ENCODE data around the gene TTBK2.

GRCh38 chr15:42879443-42879842, 41.1 kb downstream of the TTBK2 start:
- no peak for TF ChIP-seq CTCF (IDR thresholded peaks at IDR 0.05)
- TF ChIP-seq POLR2AphosphoS5 (IDR thresholded peaks at IDR 0.05; ENCODE audit: low read depth, low read length): no peak
- TF ChIP-seq GABPA (IDR thresholded peaks at IDR 0.05; ENCODE audit: low read depth): no peak
- TF ChIP-seq YY1 (IDR thresholded peaks at IDR 0.05; ENCODE audit: low read depth): no peak
- TF ChIP-seq RFX5 (IDR thresholded peaks at IDR 0.05; ENCODE audit: low read length): no peak
- no peak for TF ChIP-seq EZH2phosphoT487 (IDR thresholded peaks at IDR 0.05; ENCODE audit: borderline replicate concordance, low read depth)
- TF ChIP-seq TAF1 (IDR thresholded peaks at IDR 0.05; ENCODE audit: borderline replicate concordance, low read depth, low read length): no peak
- TF ChIP-seq, protein P1, sequence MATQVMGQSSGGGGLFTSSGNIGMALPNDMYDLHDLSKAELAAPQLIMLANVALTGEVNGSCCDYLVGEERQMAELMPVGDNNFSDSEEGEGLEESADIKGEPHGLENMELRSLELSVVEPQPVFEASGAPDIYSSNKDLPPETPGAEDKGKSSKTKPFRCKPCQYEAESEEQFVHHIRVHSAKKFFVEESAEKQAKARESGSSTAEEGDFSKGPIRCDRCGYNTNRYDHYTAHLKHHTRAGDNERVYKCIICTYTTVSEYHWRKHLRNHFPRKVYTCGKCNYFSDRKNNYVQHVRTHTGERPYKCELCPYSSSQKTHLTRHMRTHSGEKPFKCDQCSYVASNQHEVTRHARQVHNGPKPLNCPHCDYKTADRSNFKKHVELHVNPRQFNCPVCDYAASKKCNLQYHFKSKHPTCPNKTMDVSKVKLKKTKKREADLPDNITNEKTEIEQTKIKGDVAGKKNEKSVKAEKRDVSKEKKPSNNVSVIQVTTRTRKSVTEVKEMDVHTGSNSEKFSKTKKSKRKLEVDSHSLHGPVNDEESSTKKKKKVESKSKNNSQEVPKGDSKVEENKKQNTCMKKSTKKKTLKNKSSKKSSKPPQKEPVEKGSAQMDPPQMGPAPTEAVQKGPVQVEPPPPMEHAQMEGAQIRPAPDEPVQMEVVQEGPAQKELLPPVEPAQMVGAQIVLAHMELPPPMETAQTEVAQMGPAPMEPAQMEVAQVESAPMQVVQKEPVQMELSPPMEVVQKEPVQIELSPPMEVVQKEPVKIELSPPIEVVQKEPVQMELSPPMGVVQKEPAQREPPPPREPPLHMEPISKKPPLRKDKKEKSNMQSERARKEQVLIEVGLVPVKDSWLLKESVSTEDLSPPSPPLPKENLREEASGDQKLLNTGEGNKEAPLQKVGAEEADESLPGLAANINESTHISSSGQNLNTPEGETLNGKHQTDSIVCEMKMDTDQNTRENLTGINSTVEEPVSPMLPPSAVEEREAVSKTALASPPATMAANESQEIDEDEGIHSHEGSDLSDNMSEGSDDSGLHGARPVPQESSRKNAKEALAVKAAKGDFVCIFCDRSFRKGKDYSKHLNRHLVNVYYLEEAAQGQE (IDR thresholded peaks at IDR 0.05; ENCODE audit: low read depth, low read length): no peak

Data from SK-N-SH (cell line).